GM13977 (cell line): ENCODE data around the gene TK2.
"Not testable (repeated sequence)": the region's sequence is repeated elsewhere in the genome, so short reads cannot be mapped to it uniquely, and the experiment has no call there.

Experiments used
- DNase-seq: peaks from one replicate; pipeline ENCODE4 v3.0.0; 2012; ENCODE audit warnings: low spot score
- in situ Hi-C: fragments of 300-500 bp; cut with MboI; formaldehyde crosslinking; loops from one replicate; pipeline ENCODE4 v1.12.0; 2022; ENCODE audit warnings: low sequenced_read_pairs, low pct_unique_long_range_greater_than_20kb, mixed read lengths, inconsistent platforms; ENCODE audit not compliant: unreplicated experiment
- TF ChIP-seq, protein P1 (sequence below): IDR thresholded peaks from 2 replicates; pipeline ENCODE4 v1.5.1; 2012; ENCODE audit warnings: mild to moderate bottlenecking, control low read depth; ENCODE audit not compliant: insufficient read depth; ENCODE audit errors: extremely low read depth, missing control alignments

The TK2 gene

DNA sequence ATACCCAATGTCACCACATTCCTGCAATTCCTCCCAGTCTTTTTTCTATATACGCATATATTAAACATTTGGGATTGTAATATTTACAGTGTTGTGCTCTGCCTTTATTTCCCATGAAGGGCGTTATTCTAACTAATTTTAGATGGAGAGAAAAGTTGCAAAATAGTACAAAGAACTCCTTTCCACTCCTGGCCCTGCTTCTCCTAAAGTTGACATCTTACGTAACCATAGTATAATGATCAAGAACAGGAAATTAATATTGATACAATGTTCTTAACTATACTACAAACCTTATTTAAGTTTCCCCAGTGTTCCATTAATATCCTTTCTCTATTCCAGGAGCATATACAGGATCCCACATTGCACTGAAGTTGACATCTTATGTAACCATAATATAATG, 46.3 kb downstream of the TK2 start:
- in situ Hi-C loops = no loop called here
- DNase-seq = no peak
- TF ChIP-seq, protein P1, sequence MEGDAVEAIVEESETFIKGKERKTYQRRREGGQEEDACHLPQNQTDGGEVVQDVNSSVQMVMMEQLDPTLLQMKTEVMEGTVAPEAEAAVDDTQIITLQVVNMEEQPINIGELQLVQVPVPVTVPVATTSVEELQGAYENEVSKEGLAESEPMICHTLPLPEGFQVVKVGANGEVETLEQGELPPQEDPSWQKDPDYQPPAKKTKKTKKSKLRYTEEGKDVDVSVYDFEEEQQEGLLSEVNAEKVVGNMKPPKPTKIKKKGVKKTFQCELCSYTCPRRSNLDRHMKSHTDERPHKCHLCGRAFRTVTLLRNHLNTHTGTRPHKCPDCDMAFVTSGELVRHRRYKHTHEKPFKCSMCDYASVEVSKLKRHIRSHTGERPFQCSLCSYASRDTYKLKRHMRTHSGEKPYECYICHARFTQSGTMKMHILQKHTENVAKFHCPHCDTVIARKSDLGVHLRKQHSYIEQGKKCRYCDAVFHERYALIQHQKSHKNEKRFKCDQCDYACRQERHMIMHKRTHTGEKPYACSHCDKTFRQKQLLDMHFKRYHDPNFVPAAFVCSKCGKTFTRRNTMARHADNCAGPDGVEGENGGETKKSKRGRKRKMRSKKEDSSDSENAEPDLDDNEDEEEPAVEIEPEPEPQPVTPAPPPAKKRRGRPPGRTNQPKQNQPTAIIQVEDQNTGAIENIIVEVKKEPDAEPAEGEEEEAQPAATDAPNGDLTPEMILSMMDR = no peak

DNA sequence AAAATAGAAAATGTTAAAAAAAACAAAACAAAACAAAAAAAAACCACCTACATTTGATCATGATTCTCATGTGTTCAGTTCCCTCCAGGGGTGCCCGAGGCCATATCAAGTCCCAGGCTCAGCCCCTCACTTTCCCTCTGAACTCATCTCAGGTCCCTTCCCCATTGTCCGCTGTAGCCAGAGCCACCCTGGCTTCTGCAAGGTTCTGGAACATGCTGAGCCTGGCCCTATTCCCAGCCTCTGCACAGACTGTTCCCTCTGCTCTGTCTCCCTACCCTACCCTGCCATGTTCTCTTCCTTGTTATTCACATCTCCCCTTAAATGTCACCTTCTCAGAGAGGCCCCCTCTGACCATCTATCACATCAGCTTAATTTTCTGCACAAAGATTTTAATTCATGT, 46.9 kb downstream of the TK2 start:
- TF ChIP-seq, protein P1 = no peak

DNA sequence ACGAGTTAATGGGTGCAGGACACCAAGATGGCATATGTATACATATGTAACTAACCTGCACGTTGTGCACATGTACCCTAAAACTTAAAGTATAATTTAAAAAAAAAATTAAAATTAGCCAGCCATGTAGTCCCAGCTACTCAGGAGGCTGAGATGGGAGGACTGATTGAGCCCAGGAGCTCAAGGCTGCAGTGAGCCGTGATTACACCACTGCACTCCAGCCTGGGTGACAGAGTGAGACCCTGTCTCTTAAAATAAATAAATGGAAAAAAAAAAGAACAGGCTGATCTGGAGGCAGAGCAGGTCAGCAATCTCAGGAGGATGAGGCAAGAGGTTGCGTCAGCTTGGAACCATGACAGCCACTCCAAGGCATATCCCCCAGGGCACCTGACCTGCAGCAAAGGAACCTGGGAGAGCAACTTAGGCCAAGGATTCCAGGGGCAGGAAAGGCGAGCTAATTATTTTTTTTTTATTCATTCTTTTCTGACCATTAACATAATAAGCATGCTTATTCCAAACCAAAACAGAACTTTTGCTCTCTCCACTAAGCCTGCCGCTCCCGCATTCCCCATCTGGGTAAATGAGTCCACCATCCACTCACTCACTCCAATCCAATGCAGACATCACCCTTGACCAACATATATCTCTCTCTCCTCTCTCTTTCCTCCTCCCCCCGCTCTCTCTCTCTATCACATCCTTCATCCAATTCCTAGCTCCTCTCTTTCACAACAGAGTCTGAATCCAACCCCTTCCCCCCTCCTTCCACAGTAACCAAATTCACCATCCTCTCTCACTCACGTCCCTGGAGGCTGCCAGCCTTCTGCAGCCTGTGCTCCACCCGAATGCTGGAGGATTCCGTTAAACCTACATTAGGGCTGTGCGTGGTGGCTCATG, 47.7 kb downstream of the TK2 start:
- in situ Hi-C loops = no loop called here
- DNase-seq = no peak
- TF ChIP-seq, protein P1 = no peak

More for the DNA sequence above, 46.9 kb downstream of the TK2 start:
- in situ Hi-C loops = no loop called here
- DNase-seq = no peak

DNA sequence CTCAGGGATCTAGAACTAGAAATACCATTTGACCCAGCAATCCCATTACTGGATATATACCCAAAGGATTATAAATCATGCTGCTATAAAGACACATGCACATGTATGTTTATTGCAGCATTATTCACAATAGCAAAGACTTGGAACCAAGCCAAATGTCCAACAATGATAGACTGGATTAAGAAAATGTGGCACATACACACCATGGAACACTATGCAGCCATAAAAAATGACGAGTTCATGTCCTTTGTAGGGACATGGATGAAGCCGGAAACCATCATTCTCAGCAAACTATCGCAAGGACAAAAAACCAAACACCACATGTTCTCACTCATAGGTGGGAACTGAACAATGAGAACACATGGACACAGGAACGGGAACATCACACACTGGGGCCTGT, 48.4 kb downstream of the TK2 start:
- in situ Hi-C loops, DNase-seq: not testable (repeated sequence)

DNA sequence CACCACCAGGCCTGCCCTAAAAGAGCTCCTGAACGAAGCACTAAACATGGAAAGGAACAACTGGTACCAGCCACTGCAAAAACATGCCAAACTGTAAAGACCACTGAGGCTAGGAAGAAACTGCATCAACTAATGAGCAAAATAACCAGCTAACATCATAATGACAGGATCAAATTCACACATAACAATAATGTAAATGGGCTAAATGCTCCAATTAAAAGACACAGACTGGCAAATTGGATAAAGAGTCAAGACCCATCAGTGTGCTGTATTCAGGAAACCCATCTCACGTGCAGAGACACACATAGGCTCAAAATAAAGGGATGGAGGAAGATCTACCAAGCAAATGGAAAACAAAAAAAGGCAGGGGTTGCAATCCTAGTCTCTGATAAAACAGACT, 52.0 kb downstream of the TK2 start:
- DNase-seq, in situ Hi-C loops: not testable (repeated sequence)

DNA sequence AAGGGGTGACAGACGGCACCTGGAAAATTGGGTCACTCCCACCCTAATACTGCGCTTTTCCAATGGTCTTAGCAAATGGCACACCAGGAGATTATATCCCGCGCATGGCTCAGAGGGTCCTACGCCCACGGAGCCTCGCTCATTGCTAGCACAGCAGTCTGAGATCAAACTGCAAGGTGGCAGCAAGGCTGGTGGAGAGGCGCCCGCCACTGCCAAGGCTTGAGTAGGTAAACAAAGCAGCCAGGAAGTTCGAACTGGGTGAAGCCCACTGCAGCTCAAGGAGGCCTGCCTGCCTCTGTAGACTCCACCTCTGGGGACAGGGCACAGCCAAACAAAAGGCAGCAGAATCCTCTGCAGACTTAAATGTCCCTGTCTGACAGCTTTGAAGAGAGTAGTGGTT, 53.7 kb downstream of the TK2 start:
- in situ Hi-C loops = not testable (repeated sequence)

DNA sequence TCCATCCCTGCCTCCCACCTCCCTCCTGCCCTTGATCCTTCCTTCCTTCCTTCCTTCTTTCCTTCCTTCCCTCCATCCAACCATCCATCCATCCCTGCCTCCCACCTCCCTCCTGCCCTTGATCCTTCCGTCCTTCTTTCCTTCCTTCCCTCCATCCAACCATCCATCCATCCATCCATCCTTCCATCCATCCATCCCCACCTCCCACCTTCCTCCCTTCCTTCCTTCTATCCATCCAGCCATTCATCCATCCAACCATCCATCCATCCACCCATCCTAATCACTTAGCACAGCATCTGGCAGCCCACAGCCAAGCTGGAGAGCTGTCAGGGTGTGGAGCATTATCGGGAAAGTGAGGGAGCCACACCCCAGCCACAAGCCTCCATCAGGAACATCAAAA, 54.5 kb downstream of the TK2 start:
- in situ Hi-C loops = no loop called here
- TF ChIP-seq, protein P1 = no peak
- DNase-seq = no peak

More for the DNA sequence above, 53.7 kb downstream of the TK2 start:
- not testable (repeated sequence) for DNase-seq

DNA sequence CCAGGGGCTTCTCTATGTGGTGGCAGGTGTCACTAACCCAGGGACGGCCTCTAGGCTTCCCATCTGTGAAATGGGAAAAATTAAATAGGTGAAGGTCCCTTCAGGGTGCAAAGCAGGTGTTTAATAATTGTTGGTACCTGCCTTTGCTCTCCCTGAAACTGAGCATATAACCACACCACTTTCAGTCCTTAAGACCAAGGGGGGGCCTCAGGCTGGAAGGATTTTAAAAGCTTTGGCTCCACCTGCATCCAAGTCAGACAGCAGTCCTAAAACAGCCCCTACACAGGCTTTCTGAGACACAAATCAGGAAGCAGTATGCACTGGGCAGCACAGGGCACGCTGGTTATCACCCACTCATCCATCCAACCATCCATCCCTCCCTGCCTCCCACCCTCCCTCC, 55.0 kb downstream of the TK2 start:
- in situ Hi-C loops = no loop called here
- DNase-seq = no peak
- TF ChIP-seq, protein P1 = no peak
